B cell (primary cell): Measurements from ENCODE around the gene AMFR. TPM values are rescaled to one million over a fixed set of nuclear protein-coding genes. Genes with fewer than 3 reads are reported as not detected.
A peak's percentile ranks its signal among the peaks of the same experiment; 100 is the strongest.

Experiments
- ATAC-seq: fragments of 200-7000 bp; cut with Tn5 transposase; one replicate; pipeline ENCODE4 v1.10.0; 2021; ENCODE audit warnings: low read depth, mild to moderate bottlenecking, moderate number of reproducible peaks, moderate library complexity
- CTCF ChIA-PET: fragments of 350-600 bp; sonication (Branson Sonifier 250); formaldehyde crosslinking; loops from one replicate; lab custom pipeline; 2021; ENCODE audit warnings: antibody characterized with exemption, inconsistent platforms; lab: Charles Lee
- POLR2A ChIA-PET: fragments of 350-600 bp; sonication (Branson Sonifier 250); formaldehyde crosslinking; loops from one replicate; lab custom pipeline; 2021; ENCODE audit warnings: antibody characterized with exemption; lab: Charles Lee
- DNase-seq: peaks from one replicate; pipeline ENCODE4 v3.0.0; 2013
- H2AFZ ChIP-seq: 2 replicates; pipeline ENCODE4 v1.6.1; 2012; ENCODE audit warnings: mild to moderate bottlenecking, low read depth, low read length; ENCODE audit not compliant: insufficient read depth, poor library complexity, severe bottlenecking
- H3K27ac ChIP-seq, 2 donors: 1 replicate in 1 of 2; 2 replicates in 1 of 2; pipeline ENCODE4 v1.5.1; 2012 to 2013; ENCODE audit warnings: low read length in 2 of 2, mild to moderate bottlenecking in 2 of 2, moderate library complexity in 1 of 2
- H3K27me3 ChIP-seq, 4 experiments: fragments of 200-600 bp in 1 of 4; sonication (generic) in 1 of 4; replicated peaks in 1 of 4; 1 replicate in 2 of 4; 2 replicates in 2 of 4; pipeline versions ENCODE4 v1.6.1 to v1.7.0; 2013 to 2016; ENCODE audit warnings: low read length in 3 of 4, mild to moderate bottlenecking in 2 of 4, mixed read lengths in 1 of 4, moderate library complexity in 1 of 4; ENCODE audit not compliant: insufficient read depth in 4 of 4, control insufficient read depth in 3 of 4; ENCODE audit errors: control extremely low read depth in 1 of 4
- H3K36me3 ChIP-seq, 2 experiments: replicated peaks in 1 of 2; 1 replicate in 1 of 2; 2 replicates in 1 of 2; pipeline versions ENCODE4 v1.6.1 to v1.7.1; 2013; ENCODE audit warnings: low read length in 1 of 2; ENCODE audit not compliant: insufficient read depth in 2 of 2, control insufficient read depth in 1 of 2; ENCODE audit errors: control extremely low read depth in 1 of 2, extremely low read depth in 1 of 2
- H3K4me1 ChIP-seq, 2 donors: fragments of 200-600 bp in 1 of 2; sonication (generic) in 1 of 2; 1 replicate in 1 of 2; 2 replicates in 1 of 2; pipeline versions ENCODE4 v1.5.1 to v1.6.1; 2013 to 2017; ENCODE audit warnings: low read length in 2 of 2; ENCODE audit not compliant: control insufficient read depth in 2 of 2, insufficient read depth in 2 of 2
- H3K4me2 ChIP-seq: replicated peaks from 2 replicates; pipeline ENCODE3; 2012; ENCODE audit warnings: mild to moderate bottlenecking, low read depth, low read length; ENCODE audit not compliant: poor library complexity, severe bottlenecking
- H3K4me3 ChIP-seq, 5 experiments: fragments of 200-600 bp in 1 of 5; sonication (generic) in 1 of 5; 1 replicate in 3 of 5; 2 replicates in 2 of 5; pipeline versions ENCODE4 v1.5.1 to v1.7.0; 2011 to 2016; ENCODE audit warnings: low read length in 4 of 5, mild to moderate bottlenecking in 4 of 5, low read depth in 2 of 5, control low read depth in 1 of 5, moderate library complexity in 1 of 5; ENCODE audit not compliant: insufficient read depth in 1 of 5; ENCODE audit errors: control extremely low read depth in 1 of 5, extremely low read depth in 1 of 5
- H3K79me2 ChIP-seq: fragments of 200-600 bp; sonication (generic); one replicate; pipeline ENCODE4 v1.6.0; 2016; ENCODE audit warnings: low read length; ENCODE audit not compliant: control insufficient read depth, insufficient read depth
- H3K9ac ChIP-seq: fragments of 200-600 bp; sonication (generic); 2 replicates; pipeline ENCODE4 v1.6.1; 2017; ENCODE audit warnings: mild to moderate bottlenecking, low read length, moderate library complexity
- H3K9me3 ChIP-seq, 3 donors: one replicate each; pipeline versions ENCODE4 v1.6.1 to v1.7.1; 2013; ENCODE audit warnings: low read length in 2 of 3; ENCODE audit not compliant: control insufficient read depth in 2 of 3, insufficient read depth in 1 of 3; ENCODE audit errors: control extremely low read depth in 1 of 3
- H4K20me1 ChIP-seq: 2 replicates; pipeline ENCODE4 v1.6.0; 2012; ENCODE audit warnings: mild to moderate bottlenecking, low read length; ENCODE audit not compliant: insufficient read depth, control insufficient read depth, poor library complexity, severe bottlenecking
- H3K27ac Mint-ChIP-seq: one replicate; pipeline ENCODE4 v1.8.0; 2021; ENCODE audit warnings: mixed read lengths
- H3K27me3 Mint-ChIP-seq: one replicate; pipeline ENCODE4 v1.8.0; 2021; ENCODE audit warnings: mixed read lengths
- H3K4me1 Mint-ChIP-seq: one replicate; pipeline ENCODE4 v1.8.0; 2021; ENCODE audit warnings: mixed read lengths
- H3K4me3 Mint-ChIP-seq: one replicate; pipeline ENCODE4 v1.8.0; 2021; ENCODE audit warnings: mixed read lengths
- H3K9me3 Mint-ChIP-seq: one replicate; pipeline ENCODE4 v1.8.0; 2022; ENCODE audit warnings: mixed read lengths; ENCODE audit not compliant: insufficient read depth
- CTCF ChIP-seq: fragments of 200-600 bp; IDR thresholded peaks from one replicate; pipeline ENCODE4 v1.8.0; 2022; ENCODE audit warnings: antibody characterized with exemption, mild to moderate bottlenecking
- EZH2 ChIP-seq: IDR thresholded peaks from 2 replicates; pipeline ENCODE4 v1.6.1; 2012; ENCODE audit warnings: borderline replicate concordance, low read depth, mild to moderate bottlenecking, moderate library complexity, low read length; ENCODE audit not compliant: insufficient read depth, poor library complexity, severe bottlenecking
- WGBS: methylation state at CpG from one replicate; pipeline ENCODE4 v1.1.5; 2013; ENCODE audit warnings: missing lambda C conversion rate; ENCODE audit not compliant: insufficient coverage; 5-methylcytosine and 5-hydroxymethylcytosine counted together
- intact Hi-C: fragments of 100-400 bp; cut with micrococcal nuclease; formaldehyde crosslinking; loops from one replicate; pipeline ENCODE4 v1.10.0; 2022
- polyA plus RNA-seq: library from polyadenylated mRNA; depleted of rRNA; stranded (reverse); fragments of >200 nt; gene quantifications from 2 replicates; pipeline ENCODE4 v1.2.3, GENCODE V29; 2012
- total RNA-seq, 2 donors: library from RNA; stranded (reverse); fragments of 120-200 nt in 1 of 2; gene quantifications; 1 replicate in 1 of 2; 2 replicates in 1 of 2; pipeline versions ENCODE4 v1.2.3 to v1.2.4, GENCODE V29; 2013 to 2022

The AMFR gene
- total and polyA plus RNA-seq, 2 donors (not counting 1 experiment from before 2014, with no cell fraction given): 118 to 225 TPM

DNA sequence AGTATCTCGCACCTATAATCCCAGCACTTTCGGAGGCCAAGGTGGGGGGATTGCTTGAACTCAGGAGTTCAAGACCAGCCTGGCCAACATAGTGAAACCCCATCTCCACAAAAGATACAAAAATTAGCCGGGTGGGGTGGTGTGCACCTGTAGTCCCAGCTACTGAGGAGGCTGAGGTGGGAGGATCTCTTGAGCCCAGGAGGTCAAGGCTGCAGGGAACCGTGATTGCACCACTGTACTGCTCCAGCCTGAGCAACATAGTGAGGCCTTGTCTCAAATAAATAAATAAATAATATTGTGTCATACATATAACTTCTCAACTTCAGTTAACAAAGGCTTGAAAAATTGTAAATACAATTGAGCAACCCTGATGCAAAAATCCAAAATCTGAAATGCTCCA, 8.2 kb downstream of the AMFR start:
- no peak overlapping the region for H3K4me3 ChIP-seq
- peaks cover 4 to 16% of the 10 kb centered on the region in 2 experiments for H3K36me3 ChIP-seq
- TF ChIP-seq EZH2: no peak
- TF ChIP-seq CTCF: no peak
- POLR2A ChIA-PET: no interaction called here
- Mint-ChIP-seq H3K9me3 (no peaks in the 10 kb centered on the region), H3K27me3 (no peaks in the 10 kb centered on the region), H3K27ac (no peak overlapping the region), H3K4me3 (no peak overlapping the region), H3K4me1 (peaks cover 59% of the 10 kb centered on the region)
- ATAC-seq (no peak), DNase-seq (no peak)
- no peaks in the 10 kb centered on the region for H3K27me3 ChIP-seq
- no CpG with 5 or more reads among the region's 4 CpGs for WGBS
- H3K4me1 ChIP-seq: peaks cover 42 to 59% of the 10 kb centered on the region in 2 donors
- H4K20me1 ChIP-seq: peaks cover 69% of the 10 kb centered on the region
- CTCF ChIA-PET: interaction anchor here (0.6 kb wide), 1 partner anchor 60 kb away, joined by 5 read pairs; no protein-coding TSS in a partner anchor
- H2AFZ ChIP-seq: no peak overlapping the region
- H3K79me2 ChIP-seq: peaks cover 97% of the 10 kb centered on the region
- H3K4me2 ChIP-seq: no peak overlapping the region
- intact Hi-C loops: no loop called here
- H3K27ac ChIP-seq: no peak overlapping the region
- no peaks in the 10 kb centered on the region for H3K9me3 ChIP-seq
- no peak overlapping the region for H3K9ac ChIP-seq

GRCh38 chr16:56415875-56416274, 9.5 kb downstream of the AMFR start:
- H3K27me3 Mint-ChIP-seq: no peaks in the 10 kb centered on the region

More at GRCh38 chr16:56415875-56416274, 9.5 kb downstream of the AMFR start:
- ChIA-PET POLR2A (no interaction called here), CTCF (interaction anchor here (0.7 kb wide), 1 partner anchor 60 kb away, joined by 3 read pairs; no protein-coding TSS in a partner anchor)
- H3K79me2 ChIP-seq: peaks cover 97% of the 10 kb centered on the region
- TF ChIP-seq EZH2 (no peak), CTCF (no peak)
- H3K4me1 ChIP-seq: peaks cover 30 to 46% of the 10 kb centered on the region in 2 donors
- H3K9ac ChIP-seq: peak overlapping the region; percentile 43
- DNase-seq: peak; percentile 53
- H3K27ac Mint-ChIP-seq: peak overlapping the region; percentile 18
- peaks cover 48% of the 10 kb centered on the region for H3K4me1 Mint-ChIP-seq
- H3K4me3 ChIP-seq: no peak overlapping the region
- peak overlapping the region; percentile 66 for H3K4me3 Mint-ChIP-seq
- no peaks in the 10 kb centered on the region for H3K27me3 ChIP-seq
- peak overlapping the region; percentile 14 to 67 for H3K27ac ChIP-seq
- intact Hi-C loops: no loop called here
- H3K9me3 Mint-ChIP-seq: no peaks in the 10 kb centered on the region
- WGBS: no CpG with 5 or more reads among the region's 4 CpGs
- H3K36me3 ChIP-seq: peaks cover 12 to 27% of the 10 kb centered on the region in 2 experiments
- no peaks in the 10 kb centered on the region for H3K9me3 ChIP-seq
- H3K4me2 ChIP-seq: peak overlapping the region; percentile 54
- peaks cover 63% of the 10 kb centered on the region for H4K20me1 ChIP-seq
- ATAC-seq: peak; percentile 24
- H2AFZ ChIP-seq: no peak overlapping the region
